Ovary (tissue), 9 donors: ENCODE data around the gene SLC35B1. TPM values are rescaled to one million over a fixed set of nuclear protein-coding genes. Genes with fewer than 3 reads are reported as not detected.

Experiments
- DNase-seq, 5 donors: peaks; one replicate each; pipeline ENCODE4 v3.0.0-alpha.2; 2019 to 2020
- H3K27ac ChIP-seq, 2 donors: fragments of 200-600 bp; one replicate each; pipeline versions ENCODE4 v1.5.1 to v1.8.0; 2019 to 2022
- H3K27me3 ChIP-seq: fragments of 200-600 bp; one replicate; pipeline ENCODE4 v1.8.0; 2022
- H3K36me3 ChIP-seq: fragments of 200-600 bp; sonication (generic); one replicate; pipeline ENCODE4 v1.5.1; 2019
- H3K4me1 ChIP-seq: one replicate; pipeline ENCODE4 v1.8.1; 2013; ENCODE audit warnings: mild to moderate bottlenecking, moderate library complexity; ENCODE audit not compliant: insufficient read depth
- H3K4me3 ChIP-seq: fragments of 200-600 bp; sonication (generic); one replicate; pipeline ENCODE4 v1.5.1; 2017
- H3K9me3 ChIP-seq, 2 donors: fragments of 200-600 bp in 1 of 2; sonication (generic) in 1 of 2; one replicate each; pipeline versions ENCODE4 v1.5.1 to v1.8.1; 2013 to 2019; ENCODE audit warnings: mild to moderate bottlenecking in 1 of 2, moderate library complexity in 1 of 2
- CTCF ChIP-seq, 3 donors: fragments of 450-650 bp in 2 of 3; fragments of 200-600 bp in 1 of 3; IDR thresholded peaks; one replicate each; pipeline versions ENCODE4 v1.5.1 to v1.8.0; 2016 to 2022; ENCODE audit warnings: antibody characterized with exemption in 3 of 3, mild to moderate bottlenecking in 1 of 3
- EP300 ChIP-seq: sonication (generic); formaldehyde crosslinking; IDR thresholded peaks from one replicate; pipeline ENCODE4 v1.6.1; 2017; ENCODE audit warnings: antibody characterized with exemption
- POLR2A ChIP-seq: fragments of 450-650 bp; IDR thresholded peaks from one replicate; pipeline ENCODE4 v1.6.1; 2017; ENCODE audit warnings: antibody characterized with exemption, mild to moderate bottlenecking, moderate library complexity
- WGBS, 3 donors: extraction: QIAGEN DNeasy Blood & Tissue Kit in 1 of 3; methylation state at CpG; one replicate each; pipeline versions ENCODE4 v1.1.5 to v1.1.7; 2013 to 2017; 5-methylcytosine and 5-hydroxymethylcytosine counted together
- intact Hi-C, 4 donors: fragments of 100-400 bp; cut with DNase I; formaldehyde crosslinking; loops; one replicate each; pipeline versions ENCODE4 v1.11.0 to v1.15.1; 2022 to 2023
- polyA plus RNA-seq, 2 donors: library from polyadenylated mRNA; stranded (reverse); fragments of 200-250 nt in 1 of 2; fragments of 350-450 nt in 1 of 2; fragmentation: Illumina TruSeq in 1 of 2; extraction: RNeasy Lipid Tissue Mini Kit (QIAGEN cat#74804) in 1 of 2; gene quantifications; one replicate each; pipeline ENCODE4 v1.2.3, GENCODE V29; 2013 to 2014
- total RNA-seq, 7 donors: library from RNA; depleted of rRNA in 2 of 7; stranded (reverse); fragments of >200 nt in 2 of 7; fragmentation: NEBNext Ultra II Directional in 3 of 7; extraction: Animal tissue kit (Norgen Biotek cat#: 25700) in 3 of 7; gene quantifications; one replicate each; pipeline versions ENCODE4 v1.1.0 to v1.2.4, GENCODE V29; 2016 to 2023
- donor health status: DM: no; HTN: no; CAD: no; lungs with moderate emphysema.
- donor health status: DM: no; HTN: no; CAD: no.
- donor health status: Bipolar disorder and iron deficiency.
- donor health status: DM: yes; HTN: yes; CAD: no.
- donor health status: DM: no; HTN: no; CAD: no.
- donor health status: DM: yes; HTN: yes; CAD: no.

SLC35B1 gene
- total and polyA plus RNA-seq, 9 donors = 20.9 to 53.3 (median 28.8) TPM

- no peaks in the 10 kb centered on the region for H3K27me3 ChIP-seq
- H3K27ac ChIP-seq = no peak overlapping the region
- DNase-seq = no peak
- no peak for TF ChIP-seq CTCF (IDR thresholded peaks at IDR 0.05)
- H3K4me1 ChIP-seq = peaks cover 3% of the 10 kb centered on the region
- WGBS, 3 donors = 46 to 59% (median 59%) methylated on average over 2 of the region's 2 CpGs
- no peaks in the 10 kb centered on the region for H3K36me3 ChIP-seq
- H3K4me3 ChIP-seq = no peak overlapping the region
- intact Hi-C loops = no loop called here
- no peaks in the 10 kb centered on the region for H3K9me3 ChIP-seq
Observed at GRCh38 chr17:49690256-49690655, 17.5 kb downstream of the SLC35B1 start.

- no peaks in the 10 kb centered on the region for H3K36me3 ChIP-seq
- H3K27ac ChIP-seq = no peak overlapping the region
- H3K4me1 ChIP-seq = peaks cover 3% of the 10 kb centered on the region
- no peak for DNase-seq
- H3K4me3 ChIP-seq = no peak overlapping the region
- TF ChIP-seq CTCF (IDR thresholded peaks at IDR 0.05) = no peak
- TF ChIP-seq EP300 = no peak
- no peak for TF ChIP-seq POLR2A
- H3K9me3 ChIP-seq = no peaks in the 10 kb centered on the region
- no peaks in the 10 kb centered on the region for H3K27me3 ChIP-seq
- intact Hi-C loops = no loop called here
- 85 to 90% (median 87%) methylated on average over 4 of the region's 4 CpGs for WGBS, 3 donors
Observed at GRCh38 chr17:49688848-49689247, 18.9 kb downstream of the SLC35B1 start.

GRCh38 chr17:49687878-49688491 is 19.8 kb downstream of the SLC35B1 start:
- TF ChIP-seq CTCF (IDR thresholded peaks at IDR 0.05) (no peak), POLR2A (no peak), EP300 (no peak)
- Histone ChIP-seq H3K27ac (no peak overlapping the region), H3K9me3 (no peaks in the 10 kb centered on the region), H3K4me1 (peaks cover 3% of the 10 kb centered on the region), H3K27me3 (no peaks in the 10 kb centered on the region), H3K36me3 (no peaks in the 10 kb centered on the region), H3K4me3 (no peak overlapping the region)
- no peak for DNase-seq
- intact Hi-C loops = no loop called here
- 64 to 73% (median 69%) methylated on average over 10 of the region's 10 CpGs for WGBS, 3 donors

GRCh38 chr17:49681106-49681979 is 26.4 kb downstream of the SLC35B1 start:
- Histone ChIP-seq H3K9me3 (no peaks in the 10 kb centered on the region), H3K27ac (no peak overlapping the region), H3K4me3 (no peak overlapping the region), H3K36me3 (no peaks in the 10 kb centered on the region), H3K27me3 (no peaks in the 10 kb centered on the region), H3K4me1 (peaks cover 1% of the 10 kb centered on the region)
- 47 to 53% (median 53%) methylated on average over 9 of the region's 9 CpGs for WGBS, 3 donors
- no peak for TF ChIP-seq EP300
- no peak for TF ChIP-seq POLR2A
- TF ChIP-seq CTCF (IDR thresholded peaks at IDR 0.05) = no peak
- intact Hi-C loops = no loop called here
- DNase-seq = no peak
